ENCODE measurements around the gene TTI1.

DNA sequence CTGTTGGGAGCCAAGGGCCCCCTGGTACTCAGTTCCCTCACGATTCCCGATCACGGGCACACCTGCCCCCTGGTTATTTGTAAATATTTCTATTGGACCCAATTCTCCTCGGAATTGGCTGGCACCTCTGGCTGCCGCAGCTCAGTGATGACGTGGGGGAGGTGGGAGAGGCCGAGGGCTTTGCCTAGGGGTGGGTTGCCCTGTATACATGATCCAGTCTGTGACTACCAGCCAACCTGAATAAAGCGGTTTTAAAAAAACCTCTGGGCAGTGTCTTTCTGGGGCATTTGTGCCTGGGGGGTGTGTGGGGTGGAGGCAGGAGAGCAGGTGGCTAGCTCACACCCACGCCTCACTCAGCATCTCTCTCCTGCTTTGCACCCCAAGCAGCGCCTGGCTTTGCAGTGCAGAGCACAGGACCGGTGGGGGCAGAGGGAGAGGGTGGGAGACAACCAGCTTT lies 88.1 kb downstream of the TTI1 start:
- TF ChIP-seq, protein P1, sequence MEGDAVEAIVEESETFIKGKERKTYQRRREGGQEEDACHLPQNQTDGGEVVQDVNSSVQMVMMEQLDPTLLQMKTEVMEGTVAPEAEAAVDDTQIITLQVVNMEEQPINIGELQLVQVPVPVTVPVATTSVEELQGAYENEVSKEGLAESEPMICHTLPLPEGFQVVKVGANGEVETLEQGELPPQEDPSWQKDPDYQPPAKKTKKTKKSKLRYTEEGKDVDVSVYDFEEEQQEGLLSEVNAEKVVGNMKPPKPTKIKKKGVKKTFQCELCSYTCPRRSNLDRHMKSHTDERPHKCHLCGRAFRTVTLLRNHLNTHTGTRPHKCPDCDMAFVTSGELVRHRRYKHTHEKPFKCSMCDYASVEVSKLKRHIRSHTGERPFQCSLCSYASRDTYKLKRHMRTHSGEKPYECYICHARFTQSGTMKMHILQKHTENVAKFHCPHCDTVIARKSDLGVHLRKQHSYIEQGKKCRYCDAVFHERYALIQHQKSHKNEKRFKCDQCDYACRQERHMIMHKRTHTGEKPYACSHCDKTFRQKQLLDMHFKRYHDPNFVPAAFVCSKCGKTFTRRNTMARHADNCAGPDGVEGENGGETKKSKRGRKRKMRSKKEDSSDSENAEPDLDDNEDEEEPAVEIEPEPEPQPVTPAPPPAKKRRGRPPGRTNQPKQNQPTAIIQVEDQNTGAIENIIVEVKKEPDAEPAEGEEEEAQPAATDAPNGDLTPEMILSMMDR (IDR thresholded peaks at IDR 0.05; ENCODE audit: low read length), result no peak
- TF ChIP-seq EZH2 (IDR thresholded peaks at IDR 0.05; ENCODE audit: borderline replicate concordance, low read length), result no peak
